ENCODE data around the gene TADA3. TPM values are rescaled to one million over a fixed set of nuclear protein-coding genes. Genes with fewer than 3 reads are reported as not detected.
A peak's percentile ranks its signal among the peaks of the same experiment; 100 is the strongest.

TADA3 gene
- total and polyA plus RNA-seq, 8 donors: 50.0 to 91.7 (median 74.8) TPM

DNA sequence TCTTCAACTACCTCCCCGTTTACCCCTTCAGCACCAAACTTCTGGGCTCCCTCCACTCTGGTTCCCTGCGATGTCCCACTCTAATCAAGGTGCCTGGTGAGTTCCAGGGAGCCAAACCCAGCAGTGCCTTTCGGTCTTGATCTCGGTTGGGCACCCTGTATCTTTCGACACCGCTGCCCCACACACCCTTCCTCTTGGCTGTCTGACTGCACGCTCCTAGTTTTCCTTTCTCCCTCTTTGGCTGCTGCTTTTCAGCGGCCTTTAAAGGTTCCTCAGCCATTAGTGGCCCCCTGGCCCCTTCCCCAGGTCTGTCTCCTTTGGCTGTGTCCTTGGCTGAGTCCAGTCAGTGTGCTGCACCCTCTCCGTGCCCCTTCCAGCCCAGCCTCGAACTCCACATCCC is 18.6 kb upstream of the TADA3 start:
- ATAC-seq (no peak), DNase-seq (no peak)
- H3K9me3 ChIP-seq: no peaks in the 10 kb centered on the region
- peaks cover 0 to 23% of the 10 kb centered on the region in 2 donors for H3K4me1 ChIP-seq
- no peaks in the 10 kb centered on the region for H3K27me3 ChIP-seq
- intact Hi-C loops (cut with DNase I): no loop called here
- H3K4me3 ChIP-seq: peak overlapping the region; percentile 66 to 72
- TF ChIP-seq, protein P1, sequence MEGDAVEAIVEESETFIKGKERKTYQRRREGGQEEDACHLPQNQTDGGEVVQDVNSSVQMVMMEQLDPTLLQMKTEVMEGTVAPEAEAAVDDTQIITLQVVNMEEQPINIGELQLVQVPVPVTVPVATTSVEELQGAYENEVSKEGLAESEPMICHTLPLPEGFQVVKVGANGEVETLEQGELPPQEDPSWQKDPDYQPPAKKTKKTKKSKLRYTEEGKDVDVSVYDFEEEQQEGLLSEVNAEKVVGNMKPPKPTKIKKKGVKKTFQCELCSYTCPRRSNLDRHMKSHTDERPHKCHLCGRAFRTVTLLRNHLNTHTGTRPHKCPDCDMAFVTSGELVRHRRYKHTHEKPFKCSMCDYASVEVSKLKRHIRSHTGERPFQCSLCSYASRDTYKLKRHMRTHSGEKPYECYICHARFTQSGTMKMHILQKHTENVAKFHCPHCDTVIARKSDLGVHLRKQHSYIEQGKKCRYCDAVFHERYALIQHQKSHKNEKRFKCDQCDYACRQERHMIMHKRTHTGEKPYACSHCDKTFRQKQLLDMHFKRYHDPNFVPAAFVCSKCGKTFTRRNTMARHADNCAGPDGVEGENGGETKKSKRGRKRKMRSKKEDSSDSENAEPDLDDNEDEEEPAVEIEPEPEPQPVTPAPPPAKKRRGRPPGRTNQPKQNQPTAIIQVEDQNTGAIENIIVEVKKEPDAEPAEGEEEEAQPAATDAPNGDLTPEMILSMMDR (IDR thresholded peaks at IDR 0.05): no peak
- peaks cover 0 to 49% of the 10 kb centered on the region in 2 donors for H3K36me3 ChIP-seq
- H3K27ac ChIP-seq: peak overlapping the region; percentile 96 to 97

DNA sequence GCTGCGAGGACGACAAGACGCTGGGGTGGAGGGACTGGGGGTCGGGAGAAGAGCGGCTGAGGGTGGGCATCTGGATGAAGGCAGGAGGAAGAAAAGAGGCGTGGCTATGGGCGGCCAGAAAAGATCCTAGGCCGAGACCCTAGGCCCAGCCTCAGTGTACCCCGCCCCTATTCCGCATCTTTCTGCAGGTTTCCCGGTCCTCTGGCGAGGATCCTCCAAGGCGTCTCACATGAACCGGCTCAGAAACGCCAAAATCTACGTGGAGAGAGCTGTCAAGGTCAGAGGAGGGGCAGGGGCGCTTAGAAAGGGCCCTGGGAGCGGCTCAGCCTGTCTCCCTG is 18.1 kb upstream of the TADA3 start:
- intact Hi-C loops (cut with DNase I): no loop called here
- DNase-seq (peak in 1 of 4 donors; percentile 25), ATAC-seq (peak; percentile 3)
- H3K36me3 ChIP-seq: peaks cover 0 to 49% of the 10 kb centered on the region in 2 donors
- H3K4me3 ChIP-seq: peak overlapping the region; percentile 66 to 72
- peaks cover 0 to 23% of the 10 kb centered on the region in 2 donors for H3K4me1 ChIP-seq
- H3K9me3 ChIP-seq: no peaks in the 10 kb centered on the region
- no peaks in the 10 kb centered on the region for H3K27me3 ChIP-seq
- H3K27ac ChIP-seq: peak overlapping the region; percentile 96 to 97
- TF ChIP-seq, protein P1 (IDR thresholded peaks at IDR 0.05): no peak

DNA sequence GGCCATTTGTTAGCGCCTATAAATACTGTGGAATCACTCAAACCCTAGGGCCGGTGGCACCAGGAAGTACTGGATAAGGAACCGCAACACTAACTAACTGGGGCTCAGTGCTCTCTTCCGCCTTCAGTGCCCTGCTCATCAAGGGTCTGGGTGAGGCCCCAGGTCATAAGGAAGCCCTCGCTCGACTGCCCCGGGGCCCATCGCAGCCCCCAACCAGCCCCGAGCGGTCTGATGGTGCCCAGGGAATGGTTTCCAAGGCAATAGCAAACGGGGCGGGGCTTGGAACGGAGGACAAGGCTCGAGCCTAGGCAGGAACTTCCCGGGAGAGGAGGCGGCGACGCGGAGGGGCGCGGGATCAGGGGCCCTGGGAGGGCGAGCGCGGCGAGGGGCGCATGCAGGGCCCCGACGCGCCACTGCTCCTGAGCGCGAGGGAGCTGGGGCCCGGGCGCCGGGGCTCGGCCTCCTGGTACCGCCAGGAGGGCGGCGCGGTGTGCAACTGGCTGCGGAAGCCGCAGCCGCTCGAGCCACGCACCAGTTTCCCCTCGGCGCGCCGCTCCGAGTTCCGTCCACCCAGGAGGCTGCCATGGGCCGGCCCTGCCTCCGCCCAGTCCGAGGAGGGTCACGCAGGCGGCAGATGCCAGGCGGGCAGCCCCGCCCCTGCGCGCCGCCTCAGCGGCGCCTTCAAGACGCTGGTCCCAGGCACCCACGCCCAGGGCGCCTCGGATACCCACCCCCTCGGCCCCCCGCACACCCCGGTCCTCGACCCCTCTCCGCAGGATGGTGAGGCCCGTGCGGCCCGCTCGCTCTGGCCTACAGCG is 17.6 kb upstream of the TADA3 start, which contains the start of gene TTLL3:
Gene TTLL3, plus strand, starts transcription at position 648 of the 818 bp plus-strand sequence. CDS start 400 bp downstream, outside the sequence.
- Histone ChIP-seq H3K36me3 (peaks cover 0 to 49% of the 10 kb centered on the region in 2 donors), H3K27me3 (no peaks in the 10 kb centered on the region), H3K4me1 (peaks cover 0 to 23% of the 10 kb centered on the region in 2 donors), H3K4me3 (peak within 1 kb of the TSS; percentile 66 to 72), H3K27ac (peak within 1 kb of the TSS; percentile 96 to 97), H3K9me3 (no peaks in the 10 kb centered on the region)
- intact Hi-C loops (cut with DNase I): no loop called here
- peak; percentile 78 to 95 (median 82) for DNase-seq
- ATAC-seq: peak; percentile 92
- TF ChIP-seq, protein P1 (IDR thresholded peaks at IDR 0.05): no peak

DNA sequence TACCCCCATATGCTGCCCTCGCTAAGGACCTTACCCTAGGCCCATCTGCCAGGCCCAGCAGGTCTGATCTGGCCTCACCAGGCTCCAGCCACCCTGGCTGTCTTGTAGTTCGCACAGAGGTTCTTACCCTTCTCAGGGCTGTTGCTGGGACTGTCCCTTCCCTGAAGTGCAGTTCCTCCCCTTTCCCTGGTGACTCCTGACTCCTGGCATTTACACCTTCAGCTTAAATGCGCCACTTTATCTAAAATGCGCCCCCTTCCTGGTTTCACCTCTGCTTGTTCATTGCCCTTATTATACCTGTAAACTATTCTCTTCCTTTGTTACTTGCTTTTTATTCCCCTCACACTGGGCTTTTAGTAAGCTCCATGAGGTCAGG is 17.0 kb upstream of the TADA3 start:
- H3K27me3 ChIP-seq: no peaks in the 10 kb centered on the region
- H3K27ac ChIP-seq: peak overlapping the region; percentile 96 to 97
- H3K9me3 ChIP-seq: no peaks in the 10 kb centered on the region
- TF ChIP-seq, protein P1 (IDR thresholded peaks at IDR 0.05): no peak
- peaks cover 0 to 23% of the 10 kb centered on the region in 2 donors for H3K4me1 ChIP-seq
- peaks cover 0 to 51% of the 10 kb centered on the region in 2 donors for H3K36me3 ChIP-seq
- peak; percentile 69 for ATAC-seq
- intact Hi-C loops (cut with DNase I): no loop called here
- DNase-seq: peak in 3 of 4 donors; percentile 9 to 52 (median 48)
- H3K4me3 ChIP-seq: peak overlapping the region; percentile 66 to 72

DNA sequence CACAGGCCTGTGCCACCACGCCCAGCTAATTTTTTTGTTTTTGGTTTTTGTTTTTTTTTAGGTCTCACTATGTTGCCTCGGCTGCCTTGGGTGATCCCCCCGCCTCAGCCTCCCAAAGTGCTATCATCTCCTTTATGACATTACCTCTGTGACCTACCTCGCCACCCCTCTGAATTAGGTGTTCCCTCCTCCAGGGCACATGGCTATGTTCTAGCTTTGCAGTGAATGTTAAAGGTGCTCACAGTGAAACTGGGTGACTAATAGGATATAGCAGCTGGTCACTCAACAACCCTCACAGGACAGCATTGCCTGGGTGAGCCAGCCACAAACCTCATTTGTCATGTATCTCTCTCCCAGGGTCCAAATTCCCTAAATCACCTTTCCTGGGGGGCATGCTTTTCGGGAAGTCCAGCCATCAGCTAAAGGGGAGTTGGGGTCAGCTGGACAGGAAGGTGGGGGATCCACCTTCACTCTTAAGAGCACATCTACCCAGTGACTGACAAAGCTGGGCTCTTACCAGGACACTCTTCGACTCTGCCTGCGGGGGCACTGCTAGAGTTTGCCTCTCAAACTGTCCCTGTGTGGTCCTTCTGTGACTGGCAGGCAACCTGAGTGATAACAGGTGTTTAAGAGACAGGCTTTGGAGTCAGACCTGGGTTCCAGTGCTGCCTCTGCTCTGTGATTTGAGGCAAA is 16.2 kb upstream of the TADA3 start:
- TF ChIP-seq, protein P1 (IDR thresholded peaks at IDR 0.05): no peak
- ATAC-seq (no peak), DNase-seq (peak in 1 of 4 donors; percentile 21)
- Histone ChIP-seq H3K36me3 (peaks cover 0 to 52% of the 10 kb centered on the region in 2 donors), H3K4me1 (peaks cover 0 to 23% of the 10 kb centered on the region in 2 donors), H3K27me3 (no peaks in the 10 kb centered on the region), H3K9me3 (no peaks in the 10 kb centered on the region), H3K27ac (peak overlapping the region; percentile 96 to 97), H3K4me3 (no peak overlapping the region)
- intact Hi-C loops (cut with DNase I): no loop called here

Data from left lung (tissue), 10 donors.